Stomach (tissue), 4 donors: Measurements from ENCODE around the gene GJC3.

Experiments used
- CTCF ChIP-seq, 7 experiments: fragments of 450-650 bp in 4 of 7; fragments of 200-600 bp in 3 of 7; sonication (generic) in 3 of 7; IDR thresholded peaks; one replicate each; pipeline ENCODE4 v1.5.1; 2016 to 2019; ENCODE audit warnings: antibody characterized with exemption in 7 of 7, control low read depth in 2 of 7, mild to moderate bottlenecking in 1 of 7
- EP300 ChIP-seq: sonication (generic); formaldehyde crosslinking; IDR thresholded peaks from one replicate; pipeline ENCODE4 v1.6.1; 2017; ENCODE audit warnings: antibody characterized with exemption
- POLR2A ChIP-seq, 4 donors: fragments of 450-650 bp; IDR thresholded peaks; one replicate each; pipeline ENCODE4 v1.6.1; 2016; ENCODE audit warnings: antibody characterized with exemption in 4 of 4, control low read depth in 2 of 4, mild to moderate bottlenecking in 1 of 4, moderate library complexity in 1 of 4
- POLR2AphosphoS5 ChIP-seq, 3 donors: sonication (generic); formaldehyde crosslinking; IDR thresholded peaks; one replicate each; pipeline ENCODE4 v1.6.1; 2016; ENCODE audit warnings: antibody characterized with exemption in 3 of 3

- no peak for TF ChIP-seq EP300
- no peak for TF ChIP-seq CTCF (IDR thresholded peaks at IDR 0.05)
- TF ChIP-seq POLR2A (IDR thresholded peaks at IDR 0.05) = no peak
- TF ChIP-seq POLR2AphosphoS5 (IDR thresholded peaks at IDR 0.05) = no peak
Measured at GRCh38 chr7:99894738-99895137, 34.7 kb downstream of the GJC3 start.
